Activated T-helper 2 cell treated with anti-CD3 and anti-CD28 coated beads, Interferon-gamma antibody, Interleukin-2, Interleukin-4, amounts not matched to agents 10 μg/mL and 5 μg/mL and 100 μg/mL, durations not matched to agents 14 hours and 24 hours and 36 hours (primary cell): Measurements from ENCODE around the gene FAM163A. TPM values are rescaled to one million over a fixed set of nuclear protein-coding genes. Genes with fewer than 3 reads are reported as not detected.
"Not testable (repeated sequence)": the region's sequence is repeated elsewhere in the genome, so short reads cannot be mapped to it uniquely, and the experiment has no call there.

ENCODE experiments used
- DNase-seq: peaks from one replicate; pipeline ENCODE4 v3.0.0; 2021; ENCODE audit warnings: low spot score
- H3K27ac Mint-ChIP-seq: one replicate; pipeline ENCODE4 v1.8.0; 2021; ENCODE audit warnings: mixed read lengths
- H3K27me3 Mint-ChIP-seq: one replicate; pipeline ENCODE4 v1.8.0; 2021; ENCODE audit warnings: low read depth, mixed read lengths
- H3K36me3 Mint-ChIP-seq: one replicate; pipeline ENCODE4 v1.8.0; 2021; ENCODE audit warnings: low read depth, mixed read lengths
- H3K4me1 Mint-ChIP-seq: one replicate; pipeline ENCODE4 v1.8.0; 2021; ENCODE audit warnings: low read depth, mixed read lengths
- H3K4me3 Mint-ChIP-seq: one replicate; pipeline ENCODE4 v1.8.0; 2021; ENCODE audit warnings: low read depth, mild to moderate bottlenecking, moderate library complexity, mixed read lengths
- H3K9me3 Mint-ChIP-seq: one replicate; pipeline ENCODE4 v1.8.0; 2021; ENCODE audit warnings: mixed read lengths
- intact Hi-C: fragments of 100-400 bp; cut with micrococcal nuclease; formaldehyde crosslinking; loops from one replicate; pipeline ENCODE4 v1.15.1; 2023
- total RNA-seq: library from RNA; stranded (reverse); gene quantifications from 2 replicates; pipeline ENCODE4 v1.2.3, GENCODE V29; 2022

The FAM163A gene
- total RNA-seq, 1 donor from 2014 or later, result not detected

- H3K27ac Mint-ChIP-seq, result no peak overlapping the region
- H3K27me3 Mint-ChIP-seq, result no peaks in the 10 kb centered on the region
- H3K4me3 Mint-ChIP-seq, result no peak overlapping the region
- no peaks in the 10 kb centered on the region for H3K9me3 Mint-ChIP-seq
- no peak for DNase-seq
- peaks cover 5% of the 10 kb centered on the region for H3K4me1 Mint-ChIP-seq
- intact Hi-C loops, result no loop called here
- H3K36me3 Mint-ChIP-seq, result no peaks in the 10 kb centered on the region
Observed at GRCh38 chr1:179825798-179826460, 82.8 kb downstream of the FAM163A start.

DNA sequence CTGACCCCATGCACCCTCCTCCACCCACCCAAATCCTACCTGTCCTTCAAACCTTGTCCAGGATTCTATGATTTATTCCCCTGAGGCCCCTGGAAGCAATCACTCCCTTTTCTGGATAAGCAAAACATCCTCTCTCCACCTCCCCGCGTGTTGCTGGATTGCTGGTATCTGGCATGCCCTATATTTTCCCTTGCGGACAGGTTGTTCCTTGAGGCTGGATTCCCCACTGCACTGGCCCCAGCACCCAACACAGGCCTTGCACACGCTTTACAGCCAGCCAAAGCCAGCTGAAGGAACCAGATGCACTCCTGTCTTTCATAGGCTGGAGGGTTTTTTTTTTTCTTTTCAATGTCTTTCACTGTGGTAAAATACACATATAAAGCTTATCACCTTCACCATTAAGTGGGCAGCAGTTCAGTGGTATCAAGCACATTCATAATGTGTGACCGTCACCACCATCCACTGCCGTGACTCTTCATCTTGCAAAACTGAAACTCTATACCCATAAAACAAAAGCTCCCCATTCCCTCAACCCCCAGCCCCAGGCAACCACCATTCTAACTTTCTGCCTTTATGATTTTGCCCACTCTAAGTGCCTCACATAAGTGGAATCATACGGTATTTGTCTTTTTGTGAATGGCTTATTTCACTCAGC is 83.7 kb downstream of the FAM163A start:
- Mint-ChIP-seq H3K9me3 (no peaks in the 10 kb centered on the region), H3K27ac (no peak overlapping the region), H3K4me3 (no peak overlapping the region), H3K36me3 (no peaks in the 10 kb centered on the region), H3K27me3 (no peaks in the 10 kb centered on the region), H3K4me1 (peaks cover 14% of the 10 kb centered on the region)
- no peak for DNase-seq
- intact Hi-C loops, result no loop called here

DNA sequence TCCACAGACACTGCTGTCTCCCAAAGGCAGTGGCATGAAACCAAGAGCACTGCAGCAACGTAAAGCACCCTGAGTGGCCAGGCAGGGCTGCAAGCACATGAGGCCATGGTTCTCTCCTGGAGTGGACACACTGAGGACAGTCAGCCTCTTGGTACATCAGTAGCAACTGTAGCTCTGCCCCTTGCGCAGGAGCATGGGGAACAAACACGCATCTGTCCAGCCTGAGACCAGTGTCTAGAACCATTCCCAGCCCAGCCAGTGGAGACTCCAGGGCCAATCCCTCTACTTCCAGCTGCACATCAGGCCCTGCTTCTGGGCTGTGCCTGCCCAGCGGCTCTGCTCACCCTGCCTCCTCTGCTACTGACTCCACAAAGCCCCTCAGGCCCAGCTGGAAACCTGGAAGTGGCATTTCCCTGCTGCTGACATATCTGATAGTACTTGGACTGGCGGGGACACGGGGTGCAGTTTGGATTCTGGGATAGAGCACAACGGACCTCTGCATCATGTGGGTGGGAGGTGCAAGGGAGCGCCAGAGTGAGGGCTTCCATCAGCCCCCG is 85.5 kb downstream of the FAM163A start:
- Mint-ChIP-seq H3K36me3 (no peaks in the 10 kb centered on the region), H3K27ac (no peak overlapping the region), H3K4me3 (no peak overlapping the region), H3K4me1 (peaks cover 21% of the 10 kb centered on the region), H3K9me3 (no peaks in the 10 kb centered on the region), H3K27me3 (no peaks in the 10 kb centered on the region)
- DNase-seq, result no peak
- intact Hi-C loops, result no loop called here

DNA sequence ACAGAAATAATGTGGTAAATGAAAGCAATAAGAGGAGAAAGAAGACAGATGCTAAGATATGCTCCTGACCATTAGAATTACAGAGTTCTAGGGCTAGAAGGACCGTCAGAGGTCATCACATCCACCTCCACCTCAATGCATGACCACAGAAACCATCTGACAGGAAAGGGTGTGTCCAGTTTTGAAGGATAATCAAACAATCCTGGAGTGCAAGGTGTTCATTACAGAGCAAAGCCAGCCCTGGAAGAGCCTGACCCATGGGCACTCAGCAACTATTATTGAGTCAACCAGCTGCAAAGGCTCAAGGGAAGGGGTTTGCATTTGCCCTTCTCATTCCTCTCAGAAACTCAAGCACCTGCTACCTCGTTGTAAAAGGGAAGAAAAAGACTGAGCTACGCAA is 88.1 kb downstream of the FAM163A start:
- H3K9me3 Mint-ChIP-seq, result no peaks in the 10 kb centered on the region
- intact Hi-C loops, result no loop called here

GRCh38 chr1:179831852-179832699 is 89.0 kb downstream of the FAM163A start:
- Mint-ChIP-seq H3K27ac (no peak overlapping the region), H3K9me3 (no peaks in the 10 kb centered on the region), H3K4me3 (no peak overlapping the region), H3K27me3 (no peaks in the 10 kb centered on the region), H3K36me3 (no peaks in the 10 kb centered on the region), H3K4me1 (peaks cover 21% of the 10 kb centered on the region)
- intact Hi-C loops, result no loop called here
- no peak for DNase-seq

More for the DNA sequence above, 88.1 kb downstream of the FAM163A start:
- H3K4me1 Mint-ChIP-seq, result peaks cover 21% of the 10 kb centered on the region
- H3K36me3 Mint-ChIP-seq, result no peaks in the 10 kb centered on the region
- no peak overlapping the region for H3K4me3 Mint-ChIP-seq
- no peak for DNase-seq
- no peaks in the 10 kb centered on the region for H3K27me3 Mint-ChIP-seq
- H3K27ac Mint-ChIP-seq, result no peak overlapping the region

DNA sequence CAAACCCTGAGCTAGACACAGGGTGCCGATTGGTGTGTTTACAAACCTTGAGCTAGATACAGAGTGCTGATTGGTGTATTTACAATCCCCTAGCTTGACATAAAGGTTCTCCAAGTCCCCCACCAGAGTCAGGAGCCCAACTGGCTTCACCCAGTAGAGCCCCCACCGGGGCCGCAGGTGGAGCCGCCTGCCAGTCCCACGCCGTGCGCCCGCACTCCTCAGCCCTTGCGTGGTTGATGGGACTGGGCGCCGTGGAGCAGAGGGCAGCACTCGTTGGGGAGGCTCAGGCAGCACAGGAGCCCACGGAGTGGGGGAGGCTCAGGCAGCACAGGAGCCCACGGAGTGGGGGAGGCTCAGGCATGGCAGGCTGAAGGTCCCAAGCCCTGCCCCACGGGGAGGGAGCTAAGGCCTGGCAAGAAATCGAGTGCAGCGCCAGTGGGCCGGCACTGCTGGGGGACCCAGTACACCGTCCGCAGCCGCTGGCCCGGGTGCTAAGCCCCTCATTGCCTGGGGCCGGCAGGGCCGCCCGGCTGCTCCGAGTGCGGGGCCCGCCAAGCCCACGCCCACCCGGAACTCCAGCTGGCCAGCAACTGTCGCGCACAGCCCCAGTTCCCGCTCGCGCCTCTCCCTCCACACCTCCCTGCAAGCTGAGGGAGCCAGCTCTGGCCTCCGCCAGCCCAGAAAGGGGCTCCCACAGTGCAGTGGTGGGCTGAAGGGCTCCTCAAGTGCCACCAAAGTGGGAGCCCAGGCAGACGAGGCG is 93.8 kb downstream of the FAM163A start:
- H3K36me3 Mint-ChIP-seq, H3K4me3 Mint-ChIP-seq, H3K27me3 Mint-ChIP-seq, intact Hi-C loops, H3K4me1 Mint-ChIP-seq, DNase-seq, H3K9me3 Mint-ChIP-seq, H3K27ac Mint-ChIP-seq: not testable (repeated sequence)

- no peak overlapping the region for H3K4me3 Mint-ChIP-seq
- no peaks in the 10 kb centered on the region for H3K27me3 Mint-ChIP-seq
- no peaks in the 10 kb centered on the region for H3K9me3 Mint-ChIP-seq
- no peak for DNase-seq
- peaks cover 2% of the 10 kb centered on the region for H3K4me1 Mint-ChIP-seq
- H3K36me3 Mint-ChIP-seq, result peaks cover 13% of the 10 kb centered on the region
- no peak overlapping the region for H3K27ac Mint-ChIP-seq
- intact Hi-C loops, result no loop called here
Observed at GRCh38 chr1:179840107-179840506, 97.0 kb downstream of the FAM163A start.

DNA sequence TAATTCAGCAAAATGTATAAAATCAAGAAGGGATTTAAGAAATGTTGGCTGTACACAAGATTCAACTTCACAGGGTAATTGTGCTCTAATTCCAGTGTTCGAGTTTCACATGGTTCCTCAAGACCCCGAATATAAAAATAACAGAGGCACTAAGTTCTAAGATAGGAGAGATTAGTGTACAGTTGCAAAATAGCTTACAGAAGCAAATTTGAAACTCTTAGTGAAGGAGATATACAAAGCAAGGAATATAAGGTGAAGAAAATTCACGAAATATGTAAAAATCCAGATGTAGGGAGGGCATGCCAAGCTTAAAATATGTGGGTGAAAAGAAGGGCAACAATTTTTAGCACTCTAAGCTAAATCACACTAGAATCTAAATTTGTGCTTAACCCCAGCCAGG is 105.1 kb downstream of the FAM163A start:
- intact Hi-C loops, result no loop called here
- Mint-ChIP-seq H3K4me3 (no peak overlapping the region), H3K27ac (no peak overlapping the region)

GRCh38 chr1:179853102-179853501 is 110.0 kb downstream of the FAM163A start:
- H3K4me3 Mint-ChIP-seq, result no peak overlapping the region
- H3K27me3 Mint-ChIP-seq, result no peaks in the 10 kb centered on the region
- intact Hi-C loops, result no loop called here
- no peak for DNase-seq
- H3K4me1 Mint-ChIP-seq, result peaks cover 5% of the 10 kb centered on the region
- H3K36me3 Mint-ChIP-seq, result peaks cover 54% of the 10 kb centered on the region
- H3K9me3 Mint-ChIP-seq, result no peaks in the 10 kb centered on the region
- no peak overlapping the region for H3K27ac Mint-ChIP-seq

More for the DNA sequence above, 105.1 kb downstream of the FAM163A start:
- no peaks in the 10 kb centered on the region for H3K4me1 Mint-ChIP-seq
- H3K9me3 Mint-ChIP-seq, result no peaks in the 10 kb centered on the region
- H3K36me3 Mint-ChIP-seq, result peaks cover 53% of the 10 kb centered on the region
- H3K27me3 Mint-ChIP-seq, result no peaks in the 10 kb centered on the region
- DNase-seq, result no peak

GRCh38 chr1:179855831-179856230 is 112.7 kb downstream of the FAM163A start:
- H3K9me3 Mint-ChIP-seq, intact Hi-C loops, H3K27ac Mint-ChIP-seq, DNase-seq, H3K27me3 Mint-ChIP-seq, H3K4me1 Mint-ChIP-seq, H3K4me3 Mint-ChIP-seq: not testable (repeated sequence)
- H3K36me3 Mint-ChIP-seq, result peaks cover 45% of the 10 kb centered on the region

GRCh38 chr1:179856296-179856695 is 113.2 kb downstream of the FAM163A start:
- Mint-ChIP-seq H3K9me3 (no peaks in the 10 kb centered on the region), H3K4me1 (peaks cover 7% of the 10 kb centered on the region), H3K27ac (no peak overlapping the region), H3K27me3 (no peaks in the 10 kb centered on the region), H3K36me3 (peaks cover 44% of the 10 kb centered on the region), H3K4me3 (no peak overlapping the region)
- intact Hi-C loops, result no loop called here
- no peak for DNase-seq

GRCh38 chr1:179857009-179857408 is 113.9 kb downstream of the FAM163A start:
- no peak overlapping the region for H3K27ac Mint-ChIP-seq
- H3K27me3 Mint-ChIP-seq, result no peaks in the 10 kb centered on the region
- H3K36me3 Mint-ChIP-seq, result peaks cover 48% of the 10 kb centered on the region
- intact Hi-C loops, result no loop called here
- H3K4me3 Mint-ChIP-seq, result no peak overlapping the region
- DNase-seq, result no peak
- H3K4me1 Mint-ChIP-seq, result peaks cover 7% of the 10 kb centered on the region
- H3K9me3 Mint-ChIP-seq, result no peaks in the 10 kb centered on the region
